Lung (tissue), 12 donors: ENCODE measurements around the gene MCM9. TPM values are rescaled to one million over a fixed set of nuclear protein-coding genes. Genes with fewer than 3 reads are reported as not detected.
A peak's percentile ranks its signal among the peaks of the same experiment; 100 is the strongest.

Experiments
- ATAC-seq: fragments of 200-7000 bp; cut with Tn5 transposase; one replicate; pipeline ENCODE4 v1.9.1; 2020; ENCODE audit warnings: moderate number of reproducible peaks; ENCODE audit not compliant: insufficient read depth, low FRiP score
- DNase-seq, 3 donors: peaks; one replicate each; pipeline ENCODE4 v3.0.0-alpha.2; 2013 to 2017
- H3K27ac ChIP-seq, 2 donors: one replicate each; pipeline ENCODE4 v1.5.1; 2013; ENCODE audit warnings: mild to moderate bottlenecking in 2 of 2, moderate library complexity in 2 of 2, control low read depth in 1 of 2, inconsistent platforms in 1 of 2, low read depth in 1 of 2, low read length in 1 of 2
- H3K27me3 ChIP-seq, 3 donors: one replicate each; pipeline ENCODE4 v1.5.1; 2013; ENCODE audit warnings: low read length in 2 of 3; ENCODE audit not compliant: control insufficient read depth in 3 of 3, insufficient read depth in 3 of 3
- H3K36me3 ChIP-seq, 4 donors: one replicate each; pipeline ENCODE4 v1.5.1; 2013; ENCODE audit warnings: low read length in 4 of 4, mild to moderate bottlenecking in 1 of 4, moderate library complexity in 1 of 4; ENCODE audit not compliant: control insufficient read depth in 4 of 4, insufficient read depth in 4 of 4
- H3K4me1 ChIP-seq, 5 donors: one replicate each; pipeline ENCODE4 v1.5.1; 2013; ENCODE audit warnings: low read length in 5 of 5, mild to moderate bottlenecking in 2 of 5, moderate library complexity in 1 of 5; ENCODE audit not compliant: control insufficient read depth in 5 of 5, insufficient read depth in 5 of 5
- H3K4me3 ChIP-seq: one replicate; pipeline ENCODE4 v1.5.1; 2013; ENCODE audit warnings: mild to moderate bottlenecking, control low read depth, moderate library complexity
- H3K9ac ChIP-seq, 2 donors: one replicate each; pipeline ENCODE4 v1.5.1; 2013; ENCODE audit warnings: low read length in 2 of 2, control low read depth in 1 of 2; ENCODE audit not compliant: insufficient read depth in 1 of 2
- H3K9me3 ChIP-seq, 4 donors: one replicate each; pipeline ENCODE4 v1.5.1; 2013; ENCODE audit warnings: low read length in 3 of 4, mild to moderate bottlenecking in 1 of 4, moderate library complexity in 1 of 4; ENCODE audit not compliant: control insufficient read depth in 4 of 4, insufficient read depth in 3 of 4
- WGBS, 2 donors: extraction: QIAGEN DNeasy Blood & Tissue Kit; methylation state at CpG; one replicate each; pipeline ENCODE4 v1.1.7; 2013; 5-methylcytosine and 5-hydroxymethylcytosine counted together
- polyA plus RNA-seq, 2 donors: library from polyadenylated mRNA; stranded (reverse); fragments of 200-250 nt; gene quantifications; one replicate each; pipeline ENCODE4 v1.2.1, GENCODE V29; 2013
- total RNA-seq, 2 donors: library from RNA; depleted of rRNA in 1 of 2; stranded (reverse); fragments of >200 nt in 1 of 2; gene quantifications; one replicate each; pipeline ENCODE4 v1.2.1, GENCODE V29; 2014 to 2021
- TF ChIP-seq, protein P1 (sequence below): IDR thresholded peaks from 2 replicates; pipeline ENCODE4 v1.5.1; 2012; ENCODE audit warnings: mild to moderate bottlenecking; ENCODE audit errors: control extremely low read depth, extremely low read depth
- donor health status: control.
- donor health status: control.
- donor health status: Bipolar disorder and iron deficiency.
- donor health status: healthy.
- donor health status: DM: yes; HTN: yes; CAD: no.

The MCM9 gene
- total and polyA plus RNA-seq, 4 donors: 4.8 to 28.6 (median 12.0) TPM

DNA sequence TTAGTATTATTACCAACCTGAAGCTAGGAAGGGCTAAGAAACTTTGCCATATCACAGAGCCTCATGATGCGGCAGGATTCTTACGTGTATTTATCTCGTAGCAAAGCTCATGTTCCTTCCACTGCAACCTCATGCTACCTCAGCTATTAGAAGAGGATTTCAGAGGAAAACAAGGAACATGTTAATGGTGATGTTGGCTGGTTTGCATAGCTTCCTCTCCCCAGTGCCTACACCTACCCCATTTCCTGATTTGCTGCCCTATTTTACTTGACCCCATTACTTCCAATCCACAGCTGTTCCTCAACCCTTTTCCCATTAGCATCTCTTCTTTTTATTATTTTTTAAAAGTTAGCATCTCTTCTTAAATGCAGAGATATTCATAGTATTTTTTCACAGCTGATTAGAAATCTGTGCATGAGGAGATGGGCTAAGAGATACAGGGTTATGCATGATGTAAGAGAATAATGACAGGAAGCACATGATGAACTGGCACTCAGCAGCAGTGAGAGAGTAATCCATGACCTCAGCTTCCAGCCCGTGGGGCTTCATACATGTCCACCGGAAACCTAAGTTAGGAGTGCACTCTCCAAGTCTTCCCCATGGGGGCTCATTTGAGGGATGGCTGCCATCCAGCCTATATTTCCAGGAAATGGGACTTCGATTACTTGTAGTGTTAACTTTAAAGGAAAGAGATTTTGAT is 147.1 kb downstream of the MCM9 start:
- no peaks in the 10 kb centered on the region for H3K36me3 ChIP-seq
- H3K27ac ChIP-seq: peak overlapping the region in 1 of 2 donors; percentile 13
- no peak overlapping the region for H3K9ac ChIP-seq
- TF ChIP-seq, protein P1, sequence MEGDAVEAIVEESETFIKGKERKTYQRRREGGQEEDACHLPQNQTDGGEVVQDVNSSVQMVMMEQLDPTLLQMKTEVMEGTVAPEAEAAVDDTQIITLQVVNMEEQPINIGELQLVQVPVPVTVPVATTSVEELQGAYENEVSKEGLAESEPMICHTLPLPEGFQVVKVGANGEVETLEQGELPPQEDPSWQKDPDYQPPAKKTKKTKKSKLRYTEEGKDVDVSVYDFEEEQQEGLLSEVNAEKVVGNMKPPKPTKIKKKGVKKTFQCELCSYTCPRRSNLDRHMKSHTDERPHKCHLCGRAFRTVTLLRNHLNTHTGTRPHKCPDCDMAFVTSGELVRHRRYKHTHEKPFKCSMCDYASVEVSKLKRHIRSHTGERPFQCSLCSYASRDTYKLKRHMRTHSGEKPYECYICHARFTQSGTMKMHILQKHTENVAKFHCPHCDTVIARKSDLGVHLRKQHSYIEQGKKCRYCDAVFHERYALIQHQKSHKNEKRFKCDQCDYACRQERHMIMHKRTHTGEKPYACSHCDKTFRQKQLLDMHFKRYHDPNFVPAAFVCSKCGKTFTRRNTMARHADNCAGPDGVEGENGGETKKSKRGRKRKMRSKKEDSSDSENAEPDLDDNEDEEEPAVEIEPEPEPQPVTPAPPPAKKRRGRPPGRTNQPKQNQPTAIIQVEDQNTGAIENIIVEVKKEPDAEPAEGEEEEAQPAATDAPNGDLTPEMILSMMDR: no peak
- WGBS, 2 donors: 53 to 55% methylated on average over 6 of the region's 6 CpGs
- H3K9me3 ChIP-seq: no peaks in the 10 kb centered on the region
- DNase-seq (peak in 2 of 3 donors; percentile 50 to 69), ATAC-seq (peak; percentile 37)
- no peaks in the 10 kb centered on the region for H3K27me3 ChIP-seq
- no peak overlapping the region for H3K4me3 ChIP-seq
- H3K4me1 ChIP-seq: peaks cover 0 to 43% (median 5%) of the 10 kb centered on the region in 5 donors

DNA sequence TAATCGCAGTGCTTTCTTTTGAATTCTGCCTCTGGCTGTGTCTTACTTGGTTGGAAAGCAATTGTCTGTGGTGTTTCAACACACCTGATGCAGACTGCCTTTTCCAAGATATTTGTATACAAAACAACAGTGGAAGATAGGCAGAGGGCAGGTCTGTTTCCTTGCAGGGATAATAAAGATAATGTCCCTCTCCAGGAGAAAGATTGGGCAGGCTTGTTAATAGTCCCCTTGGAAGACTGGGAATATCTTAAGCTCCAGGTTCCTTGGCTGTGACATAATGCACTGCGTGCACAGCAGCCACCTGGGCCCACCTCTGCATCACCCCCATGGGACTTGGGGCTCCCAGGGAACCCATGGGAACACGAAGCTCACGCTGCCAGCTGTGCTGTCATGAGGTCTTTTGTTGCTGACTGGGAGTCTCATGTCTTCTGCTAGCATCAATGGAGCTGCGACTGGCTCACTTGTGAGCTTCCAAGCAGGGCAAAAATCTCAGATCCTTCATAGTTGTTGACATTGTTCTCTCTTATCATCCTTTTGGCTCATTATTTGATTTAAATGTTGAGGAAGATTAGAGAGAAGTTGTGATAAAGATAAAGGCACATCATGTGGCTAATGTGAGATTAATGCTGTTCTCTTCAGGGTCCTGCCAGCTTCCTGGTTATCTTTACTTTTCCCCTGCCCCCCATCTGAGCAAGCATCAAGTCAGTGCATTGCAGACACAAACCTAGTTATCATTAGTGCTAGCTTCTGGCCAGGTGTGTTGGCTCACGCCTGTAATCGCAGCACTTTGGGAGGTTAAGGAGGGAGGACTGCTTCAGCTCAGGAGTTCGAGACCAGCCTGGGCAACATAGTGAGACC is 148.1 kb downstream of the MCM9 start:
- Histone ChIP-seq H3K27ac (no peak overlapping the region), H3K4me1 (peaks cover 0 to 47% (median 5%) of the 10 kb centered on the region in 5 donors), H3K27me3 (no peaks in the 10 kb centered on the region), H3K36me3 (no peaks in the 10 kb centered on the region), H3K4me3 (no peak overlapping the region), H3K9ac (no peak overlapping the region), H3K9me3 (no peaks in the 10 kb centered on the region)
- TF ChIP-seq, protein P1: no peak
- 86 to 97% methylated on average over 8 of the region's 8 CpGs for WGBS, 2 donors
- DNase-seq (no peak), ATAC-seq (no peak)

DNA sequence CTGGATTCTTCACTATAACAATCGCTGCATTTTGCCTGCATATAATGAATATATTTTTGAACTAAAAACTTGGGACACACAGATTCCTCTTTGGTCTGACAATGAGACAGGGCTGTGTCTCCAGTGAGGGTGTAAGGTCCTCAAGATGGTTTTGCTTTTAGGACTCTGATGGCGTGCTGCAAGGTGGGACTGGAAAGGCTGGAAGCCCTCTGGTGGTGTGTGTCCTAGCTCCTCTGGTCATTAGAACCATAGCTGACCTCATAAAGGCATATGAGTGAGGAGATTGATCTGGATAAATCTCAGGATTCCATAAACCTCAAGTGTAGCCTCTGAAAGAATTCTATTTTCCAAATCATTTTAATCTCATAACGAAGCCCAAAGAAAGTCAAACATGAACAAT is 149.4 kb downstream of the MCM9 start:
- Histone ChIP-seq H3K4me1 (peaks cover 0 to 47% (median 5%) of the 10 kb centered on the region in 5 donors), H3K27ac (no peak overlapping the region), H3K9ac (no peak overlapping the region), H3K9me3 (no peaks in the 10 kb centered on the region), H3K36me3 (no peaks in the 10 kb centered on the region), H3K4me3 (no peak overlapping the region), H3K27me3 (no peaks in the 10 kb centered on the region)
- TF ChIP-seq, protein P1: no peak
- ATAC-seq: no peak
- WGBS, 2 donors: 96% methylated on average over 3 of the region's 3 CpGs
- no peak for DNase-seq
